Measurements from ENCODE around the gene ESPL1. TPM values are rescaled to one million over a fixed set of nuclear protein-coding genes. Genes with fewer than 3 reads are reported as not detected.
A peak's percentile ranks its signal among the peaks of the same experiment; 100 is the strongest.

Gene ESPL1
- total RNA-seq, 1 experiment from 2014 or later: 54.6 TPM

DNA sequence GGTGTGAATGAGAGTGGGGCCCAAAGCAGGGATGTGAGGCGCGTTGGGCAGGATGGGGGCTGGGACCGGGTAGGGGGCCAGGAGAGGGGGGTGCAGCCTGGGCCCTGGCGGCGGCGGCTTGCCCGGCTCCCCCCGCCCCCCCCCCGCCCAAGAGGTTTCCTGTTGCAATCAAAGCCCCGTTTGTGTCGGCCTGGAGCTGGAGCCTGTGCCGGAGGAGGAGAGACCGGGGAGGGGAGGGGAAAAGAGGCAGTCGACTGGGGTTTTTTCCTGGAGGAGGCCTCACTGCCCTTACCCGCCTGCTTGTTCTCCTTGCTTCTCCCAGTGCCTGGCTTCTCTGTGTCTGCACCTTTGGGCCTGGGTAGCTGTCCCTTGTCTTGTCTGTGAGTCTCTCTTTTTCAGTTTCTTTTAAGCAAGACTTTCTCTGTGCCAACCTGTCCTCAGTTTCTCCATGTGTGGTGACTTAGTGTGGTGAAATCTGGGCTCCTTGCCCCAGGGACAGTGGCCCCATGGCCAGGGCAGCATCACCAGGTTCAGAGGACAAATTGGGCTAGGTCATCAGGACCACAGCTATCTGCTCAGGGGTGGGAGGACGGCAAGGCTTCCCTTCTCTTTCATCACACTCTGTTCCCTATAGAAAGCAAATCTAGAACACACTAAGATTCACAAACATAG lies 44.6 kb upstream of the ESPL1 start:
- BruUV-seq (replicated peaks): no TSS peak
- H3K36me3 ChIP-seq (ENCODE audit: control insufficient read depth, insufficient read depth, low read length): no peaks in the 10 kb centered on the region
- POLR2A ChIA-PET: interaction anchor here (0.6 kb wide), 3 partner anchors 21 to 1246 kb away, joined by 5 to 10 read pairs (median 5); no protein-coding TSS in a partner anchor
- no peaks in the 10 kb centered on the region for H3K9me3 ChIP-seq (ENCODE audit: control insufficient read depth, insufficient read depth, low read depth, low read length)
- DNase-seq (ENCODE audit: low read depth, low spot score) (no peak), ATAC-seq (no peak)
- TF ChIP-seq, protein P1, sequence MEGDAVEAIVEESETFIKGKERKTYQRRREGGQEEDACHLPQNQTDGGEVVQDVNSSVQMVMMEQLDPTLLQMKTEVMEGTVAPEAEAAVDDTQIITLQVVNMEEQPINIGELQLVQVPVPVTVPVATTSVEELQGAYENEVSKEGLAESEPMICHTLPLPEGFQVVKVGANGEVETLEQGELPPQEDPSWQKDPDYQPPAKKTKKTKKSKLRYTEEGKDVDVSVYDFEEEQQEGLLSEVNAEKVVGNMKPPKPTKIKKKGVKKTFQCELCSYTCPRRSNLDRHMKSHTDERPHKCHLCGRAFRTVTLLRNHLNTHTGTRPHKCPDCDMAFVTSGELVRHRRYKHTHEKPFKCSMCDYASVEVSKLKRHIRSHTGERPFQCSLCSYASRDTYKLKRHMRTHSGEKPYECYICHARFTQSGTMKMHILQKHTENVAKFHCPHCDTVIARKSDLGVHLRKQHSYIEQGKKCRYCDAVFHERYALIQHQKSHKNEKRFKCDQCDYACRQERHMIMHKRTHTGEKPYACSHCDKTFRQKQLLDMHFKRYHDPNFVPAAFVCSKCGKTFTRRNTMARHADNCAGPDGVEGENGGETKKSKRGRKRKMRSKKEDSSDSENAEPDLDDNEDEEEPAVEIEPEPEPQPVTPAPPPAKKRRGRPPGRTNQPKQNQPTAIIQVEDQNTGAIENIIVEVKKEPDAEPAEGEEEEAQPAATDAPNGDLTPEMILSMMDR (IDR thresholded peaks at IDR 0.05): no peak
- TF ChIP-seq TCF7L2 (IDR thresholded peaks at IDR 0.05; ENCODE audit: low read depth, low read length) (no peak), SIN3A (IDR thresholded peaks at IDR 0.05; ENCODE audit: borderline replicate concordance, insufficient read depth, low read depth, low read length) (no peak), POLR2AphosphoS5 (IDR thresholded peaks at IDR 0.05; ENCODE audit: low read depth, low read length) (no peak)
- TF ChIP-seq, protein P2, sequence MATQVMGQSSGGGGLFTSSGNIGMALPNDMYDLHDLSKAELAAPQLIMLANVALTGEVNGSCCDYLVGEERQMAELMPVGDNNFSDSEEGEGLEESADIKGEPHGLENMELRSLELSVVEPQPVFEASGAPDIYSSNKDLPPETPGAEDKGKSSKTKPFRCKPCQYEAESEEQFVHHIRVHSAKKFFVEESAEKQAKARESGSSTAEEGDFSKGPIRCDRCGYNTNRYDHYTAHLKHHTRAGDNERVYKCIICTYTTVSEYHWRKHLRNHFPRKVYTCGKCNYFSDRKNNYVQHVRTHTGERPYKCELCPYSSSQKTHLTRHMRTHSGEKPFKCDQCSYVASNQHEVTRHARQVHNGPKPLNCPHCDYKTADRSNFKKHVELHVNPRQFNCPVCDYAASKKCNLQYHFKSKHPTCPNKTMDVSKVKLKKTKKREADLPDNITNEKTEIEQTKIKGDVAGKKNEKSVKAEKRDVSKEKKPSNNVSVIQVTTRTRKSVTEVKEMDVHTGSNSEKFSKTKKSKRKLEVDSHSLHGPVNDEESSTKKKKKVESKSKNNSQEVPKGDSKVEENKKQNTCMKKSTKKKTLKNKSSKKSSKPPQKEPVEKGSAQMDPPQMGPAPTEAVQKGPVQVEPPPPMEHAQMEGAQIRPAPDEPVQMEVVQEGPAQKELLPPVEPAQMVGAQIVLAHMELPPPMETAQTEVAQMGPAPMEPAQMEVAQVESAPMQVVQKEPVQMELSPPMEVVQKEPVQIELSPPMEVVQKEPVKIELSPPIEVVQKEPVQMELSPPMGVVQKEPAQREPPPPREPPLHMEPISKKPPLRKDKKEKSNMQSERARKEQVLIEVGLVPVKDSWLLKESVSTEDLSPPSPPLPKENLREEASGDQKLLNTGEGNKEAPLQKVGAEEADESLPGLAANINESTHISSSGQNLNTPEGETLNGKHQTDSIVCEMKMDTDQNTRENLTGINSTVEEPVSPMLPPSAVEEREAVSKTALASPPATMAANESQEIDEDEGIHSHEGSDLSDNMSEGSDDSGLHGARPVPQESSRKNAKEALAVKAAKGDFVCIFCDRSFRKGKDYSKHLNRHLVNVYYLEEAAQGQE (IDR thresholded peaks at IDR 0.05; ENCODE audit: insufficient read depth in 1 of 2, low read depth in 2 of 2, low read length in 1 of 2): no peak
- H3K4me1 ChIP-seq (ENCODE audit: control insufficient read depth, insufficient read depth, low read length): peaks cover 34% of the 10 kb centered on the region
- intact Hi-C loops (cut with micrococcal nuclease; ENCODE audit: unreplicated experiment): no loop called here
- in situ Hi-C loops (cut with HindIII; ENCODE audit: low pct_unique_long_range_greater_than_20kb, low sequenced_read_pairs): no loop called here
- no peak overlapping the region for H3K4me3 ChIP-seq (ENCODE audit: low read depth in 2 of 2, low read length in 2 of 2)
- H3K27me3 ChIP-seq (ENCODE audit: control insufficient read depth, insufficient read depth, low read length): no peaks in the 10 kb centered on the region
- CTCF ChIA-PET: interaction anchor here (0.6 kb wide), 2 partner anchors 55 to 122 kb away, joined by 3 to 4 read pairs; no protein-coding TSS in a partner anchor
- H3K27ac ChIP-seq (ENCODE audit: low read length): peak overlapping the region; percentile 88

DNA sequence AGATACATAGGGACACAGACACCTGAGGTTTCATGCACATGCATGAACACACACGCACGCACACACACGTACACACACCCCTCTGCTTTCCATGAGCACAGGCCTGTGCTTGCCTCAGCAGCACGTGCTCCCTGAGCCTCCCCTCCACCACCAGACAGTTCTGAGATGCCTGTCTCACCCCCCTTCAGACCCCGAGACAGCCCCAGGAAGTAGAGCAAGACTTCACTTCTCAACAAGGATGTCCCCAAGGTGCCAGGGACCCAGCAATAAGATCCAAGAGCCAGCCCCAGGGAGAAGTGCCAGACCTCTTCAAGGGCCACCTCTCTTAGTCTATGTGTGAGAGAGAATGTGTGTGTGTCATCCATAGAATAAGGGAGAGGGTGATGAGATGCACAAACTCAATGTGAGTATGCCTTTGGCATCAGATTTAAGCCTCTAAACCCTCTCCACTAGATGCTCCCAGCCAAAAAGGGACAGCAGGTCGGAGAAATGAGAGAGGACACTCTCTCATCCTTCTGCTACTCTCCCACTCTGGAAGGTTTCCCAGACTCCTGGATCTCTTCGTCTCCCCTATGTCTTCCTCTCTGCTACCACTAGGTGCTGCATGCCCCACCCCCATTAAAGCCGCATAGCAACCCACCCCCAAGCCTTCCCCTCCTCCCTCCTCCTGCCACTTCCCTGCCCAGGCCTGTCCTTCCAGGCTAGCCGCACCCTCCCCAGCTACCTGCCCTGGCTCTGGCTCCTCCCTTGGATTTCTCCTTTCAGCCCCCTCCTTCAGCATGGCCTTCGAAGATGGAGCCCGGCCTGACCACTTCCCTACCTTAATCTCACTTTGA lies 43.8 kb upstream of the ESPL1 start:
- intact Hi-C loops (cut with micrococcal nuclease; ENCODE audit: unreplicated experiment): no loop called here
- ATAC-seq: no peak
- BruUV-seq (replicated peaks): no TSS peak

More for the DNA sequence above, 43.8 kb upstream of the ESPL1 start:
- ChIA-PET POLR2A (interaction anchor here (0.6 kb wide), 1 partner anchor 25 kb away, joined by 10 read pairs; no protein-coding TSS in a partner anchor), CTCF (interaction anchor here (0.6 kb wide), 2 partner anchors 54 to 94 kb away, joined by 4 to 9 read pairs; no protein-coding TSS in a partner anchor)
- no peak overlapping the region for H3K4me3 ChIP-seq (ENCODE audit: low read depth in 2 of 2, low read length in 2 of 2)
- H3K36me3 ChIP-seq (ENCODE audit: control insufficient read depth, insufficient read depth, low read length): no peaks in the 10 kb centered on the region
- peak overlapping the region; percentile 82 for H3K27ac ChIP-seq (ENCODE audit: low read length)
- H3K4me1 ChIP-seq (ENCODE audit: control insufficient read depth, insufficient read depth, low read length): peaks cover 34% of the 10 kb centered on the region
- H3K27me3 ChIP-seq (ENCODE audit: control insufficient read depth, insufficient read depth, low read length): no peaks in the 10 kb centered on the region
- TF ChIP-seq TCF7L2 (IDR thresholded peaks at IDR 0.05; ENCODE audit: low read depth, low read length) (no peak), SIN3A (IDR thresholded peaks at IDR 0.05; ENCODE audit: borderline replicate concordance, insufficient read depth, low read depth, low read length) (no peak), POLR2AphosphoS5 (IDR thresholded peaks at IDR 0.05; ENCODE audit: low read depth, low read length) (no peak)
- TF ChIP-seq, protein P2 (IDR thresholded peaks at IDR 0.05; ENCODE audit: insufficient read depth in 1 of 2, low read depth in 2 of 2, low read length in 1 of 2): no peak
- TF ChIP-seq, protein P1 (IDR thresholded peaks at IDR 0.05): no peak; the same call in 1 of the 2 replicates
- in situ Hi-C loops (cut with HindIII; ENCODE audit: low pct_unique_long_range_greater_than_20kb, low sequenced_read_pairs): no loop called here
- DNase-seq (ENCODE audit: low read depth, low spot score): no peak
- H3K9me3 ChIP-seq (ENCODE audit: control insufficient read depth, insufficient read depth, low read depth, low read length): no peaks in the 10 kb centered on the region

Measured in Panc1 (cell line).